ENCODE data around the gene CHTF8.
A peak's percentile ranks its signal among the peaks of the same experiment; 100 is the strongest.

Gene CHTF8

GRCh38 chr16:69088684-69089083 lies 43.7 kb downstream of the CHTF8 start:
- no peaks in the 10 kb centered on the region for H3F3A ChIP-seq (ENCODE audit: low read depth)
- no peaks in the 10 kb centered on the region for H3K9me2 ChIP-seq (replicated peaks; ENCODE audit: low read depth, low read length)

DNA sequence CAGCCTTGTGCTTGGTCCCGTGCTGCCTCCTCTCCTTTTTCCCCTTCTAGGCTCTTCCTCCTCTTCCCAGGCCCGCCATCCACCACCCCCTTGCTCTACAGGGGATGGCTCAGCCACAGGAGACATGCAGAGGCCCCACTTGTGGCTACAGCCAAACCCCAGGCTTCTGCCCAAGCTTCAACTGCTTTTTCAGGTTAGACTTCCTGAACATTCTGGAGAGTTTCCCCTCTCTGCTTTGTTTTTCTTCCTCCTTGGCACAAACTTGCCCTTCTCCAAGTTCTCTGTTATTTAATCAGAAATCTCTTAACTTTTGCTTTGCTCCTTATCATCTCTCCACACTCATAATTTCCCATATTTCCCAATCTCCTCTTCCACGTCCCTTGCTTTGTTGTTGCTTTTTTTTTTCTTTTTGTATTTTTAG lies 45.2 kb downstream of the CHTF8 start:
- H3K4me1 ChIP-seq (ENCODE audit: insufficient read depth, low read length, poor library complexity, severe bottlenecking) = peaks cover 8% of the 10 kb centered on the region
- no peaks in the 10 kb centered on the region for H3K9me3 ChIP-seq (ENCODE audit: insufficient read depth, low read depth, low read length)
- no peak overlapping the region for H3K4me3 ChIP-seq (ENCODE audit: low read length, poor library complexity, severe bottlenecking)
- H3K36me3 ChIP-seq (ENCODE audit: insufficient read depth, low read length) = no peaks in the 10 kb centered on the region
- H3K4me2 ChIP-seq (ENCODE audit: low read depth, low read length, poor library complexity, severe bottlenecking) = peak overlapping the region; percentile 17
- TF ChIP-seq EZH2phosphoT487 (IDR thresholded peaks at IDR 0.05; ENCODE audit: borderline replicate concordance) = no peak
- TF ChIP-seq, protein P1, sequence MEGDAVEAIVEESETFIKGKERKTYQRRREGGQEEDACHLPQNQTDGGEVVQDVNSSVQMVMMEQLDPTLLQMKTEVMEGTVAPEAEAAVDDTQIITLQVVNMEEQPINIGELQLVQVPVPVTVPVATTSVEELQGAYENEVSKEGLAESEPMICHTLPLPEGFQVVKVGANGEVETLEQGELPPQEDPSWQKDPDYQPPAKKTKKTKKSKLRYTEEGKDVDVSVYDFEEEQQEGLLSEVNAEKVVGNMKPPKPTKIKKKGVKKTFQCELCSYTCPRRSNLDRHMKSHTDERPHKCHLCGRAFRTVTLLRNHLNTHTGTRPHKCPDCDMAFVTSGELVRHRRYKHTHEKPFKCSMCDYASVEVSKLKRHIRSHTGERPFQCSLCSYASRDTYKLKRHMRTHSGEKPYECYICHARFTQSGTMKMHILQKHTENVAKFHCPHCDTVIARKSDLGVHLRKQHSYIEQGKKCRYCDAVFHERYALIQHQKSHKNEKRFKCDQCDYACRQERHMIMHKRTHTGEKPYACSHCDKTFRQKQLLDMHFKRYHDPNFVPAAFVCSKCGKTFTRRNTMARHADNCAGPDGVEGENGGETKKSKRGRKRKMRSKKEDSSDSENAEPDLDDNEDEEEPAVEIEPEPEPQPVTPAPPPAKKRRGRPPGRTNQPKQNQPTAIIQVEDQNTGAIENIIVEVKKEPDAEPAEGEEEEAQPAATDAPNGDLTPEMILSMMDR (conservative IDR thresholded peaks at IDR 0.05; ENCODE audit: low read length) = no peak
- H3F3A ChIP-seq (ENCODE audit: low read depth) = no peaks in the 10 kb centered on the region
- H3K9me2 ChIP-seq (replicated peaks; ENCODE audit: low read depth, low read length) = no peaks in the 10 kb centered on the region
- no peaks in the 10 kb centered on the region for H3K27me3 ChIP-seq (ENCODE audit: insufficient read depth, low read length, poor library complexity, severe bottlenecking)
- peak overlapping the region; percentile 67 for H2AFZ ChIP-seq (ENCODE audit: low read length)
- H3K79me2 ChIP-seq (ENCODE audit: insufficient read depth, low read length) = no peaks in the 10 kb centered on the region
- H4K20me1 ChIP-seq (ENCODE audit: insufficient read depth, low read length, poor library complexity, severe bottlenecking) = no peaks in the 10 kb centered on the region
- peak overlapping the region; percentile 8 for H3K9ac ChIP-seq (ENCODE audit: low read depth, low read length, poor library complexity, severe bottlenecking)

More at GRCh38 chr16:69088684-69089083, 43.7 kb downstream of the CHTF8 start:
- Histone ChIP-seq H3K79me2 (ENCODE audit: insufficient read depth, low read length) (no peaks in the 10 kb centered on the region), H3K27me3 (ENCODE audit: insufficient read depth, low read length, poor library complexity, severe bottlenecking) (no peaks in the 10 kb centered on the region), H4K20me1 (ENCODE audit: insufficient read depth, low read length, poor library complexity, severe bottlenecking) (no peaks in the 10 kb centered on the region), H3K4me3 (ENCODE audit: low read length, poor library complexity, severe bottlenecking) (no peak overlapping the region), H2AFZ (ENCODE audit: low read length) (no peak overlapping the region), H3K9ac (ENCODE audit: low read depth, low read length, poor library complexity, severe bottlenecking) (no peak overlapping the region), H3K4me2 (ENCODE audit: low read depth, low read length, poor library complexity, severe bottlenecking) (no peak overlapping the region), H3K36me3 (ENCODE audit: insufficient read depth, low read length) (no peaks in the 10 kb centered on the region), H3K4me1 (ENCODE audit: insufficient read depth, low read length, poor library complexity, severe bottlenecking) (peaks cover 8% of the 10 kb centered on the region), H3K9me3 (ENCODE audit: insufficient read depth, low read depth, low read length) (no peaks in the 10 kb centered on the region)
- no peak for TF ChIP-seq EZH2phosphoT487 (IDR thresholded peaks at IDR 0.05; ENCODE audit: borderline replicate concordance)
- TF ChIP-seq, protein P1 (conservative IDR thresholded peaks at IDR 0.05; ENCODE audit: low read length) = no peak

DNA sequence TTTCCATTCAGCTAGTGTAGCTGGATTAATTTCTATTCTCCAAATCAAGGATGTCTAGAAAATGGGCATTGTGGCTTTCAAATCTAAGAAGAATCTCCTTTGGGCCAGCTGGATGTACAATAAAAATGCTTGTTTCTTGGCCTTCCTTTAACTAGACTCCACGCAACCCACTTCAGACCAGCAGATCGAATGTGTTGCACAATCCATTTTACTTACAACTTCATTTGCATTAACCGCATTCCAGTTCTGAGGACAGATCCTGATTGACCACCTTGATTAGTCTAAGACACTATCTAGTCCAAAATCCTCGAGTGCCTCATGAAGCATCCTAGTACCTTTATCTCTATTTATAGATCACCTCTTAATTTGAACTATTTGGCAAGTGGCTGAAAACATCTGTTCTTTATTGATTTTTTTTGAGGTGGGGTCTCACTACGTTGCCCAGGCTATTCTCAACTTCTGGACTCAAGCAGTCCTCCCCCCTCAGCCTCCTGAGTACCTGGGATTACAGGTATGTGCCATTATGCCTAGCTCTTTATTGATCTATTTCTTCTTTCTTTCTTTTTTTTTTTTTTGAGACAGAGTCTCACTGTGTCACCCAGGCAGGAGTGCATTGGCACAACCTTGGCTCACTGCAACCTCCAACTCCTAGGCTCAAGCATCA lies 47.2 kb downstream of the CHTF8 start:
- H4K20me1 ChIP-seq (ENCODE audit: insufficient read depth, low read length, poor library complexity, severe bottlenecking) = no peaks in the 10 kb centered on the region
- TF ChIP-seq, protein P1 (conservative IDR thresholded peaks at IDR 0.05; ENCODE audit: low read length) = no peak
- TF ChIP-seq EZH2phosphoT487 (IDR thresholded peaks at IDR 0.05; ENCODE audit: borderline replicate concordance) = no peak
- no peaks in the 10 kb centered on the region for H3K27me3 ChIP-seq (ENCODE audit: insufficient read depth, low read length, poor library complexity, severe bottlenecking)
- H3K9ac ChIP-seq (ENCODE audit: low read depth, low read length, poor library complexity, severe bottlenecking) = no peak overlapping the region
- H3K9me3 ChIP-seq (ENCODE audit: insufficient read depth, low read depth, low read length) = no peaks in the 10 kb centered on the region
- no peaks in the 10 kb centered on the region for H3K36me3 ChIP-seq (ENCODE audit: insufficient read depth, low read length)
- no peaks in the 10 kb centered on the region for H3F3A ChIP-seq (ENCODE audit: low read depth)
- no peak overlapping the region for H3K4me3 ChIP-seq (ENCODE audit: low read length, poor library complexity, severe bottlenecking)
- H3K4me1 ChIP-seq (ENCODE audit: insufficient read depth, low read length, poor library complexity, severe bottlenecking) = peaks cover 8% of the 10 kb centered on the region
- no peaks in the 10 kb centered on the region for H3K9me2 ChIP-seq (replicated peaks; ENCODE audit: low read depth, low read length)
- H3K79me2 ChIP-seq (ENCODE audit: insufficient read depth, low read length) = no peaks in the 10 kb centered on the region
- H2AFZ ChIP-seq (ENCODE audit: low read length) = no peak overlapping the region
- H3K4me2 ChIP-seq (ENCODE audit: low read depth, low read length, poor library complexity, severe bottlenecking) = no peak overlapping the region

Data from Loucy (cell line).